NCI-H774 (cell line): ENCODE results near the gene AJM1.

Source experiments
- DNase-seq: peaks from one replicate; lab custom pipeline; 2025; lab: John Stamatoyannopoulos, UW

AJM1 gene

GRCh38 chr9:136808075-136808805 is 34.0 kb upstream of the AJM1 start:
- DNase-seq: no peak

- no peak for DNase-seq
These were observed 33.5 kb upstream of the AJM1 start for GRCh38 chr9:136808806-136809158.

GRCh38 chr9:136814725-136815421 is 27.4 kb upstream of the AJM1 start:
- DNase-seq: no peak

GRCh38 chr9:136815422-136815782 is 26.9 kb upstream of the AJM1 start:
- no peak for DNase-seq

GRCh38 chr9:136820971-136821825 is 21.1 kb upstream of the AJM1 start:
- DNase-seq: no peak

- no peak for DNase-seq
These were observed 20.3 kb upstream of the AJM1 start for GRCh38 chr9:136821826-136822544.

- DNase-seq: no peak
These were observed 18.9 kb upstream of the AJM1 start for GRCh38 chr9:136823136-136824046.

- DNase-seq: no peak
These were observed 17.6 kb upstream of the AJM1 start for GRCh38 chr9:136824496-136825225.

GRCh38 chr9:136825295-136826187 is 16.7 kb upstream of the AJM1 start:
- no peak for DNase-seq

GRCh38 chr9:136826188-136826541 is 16.1 kb upstream of the AJM1 start:
- no peak for DNase-seq

- DNase-seq: no peak
These were observed 15.3 kb upstream of the AJM1 start for GRCh38 chr9:136826703-136827582.

- DNase-seq: no peak
These were observed 14.3 kb upstream of the AJM1 start for GRCh38 chr9:136827794-136828473.

- DNase-seq: no peak
These were observed 13.7 kb upstream of the AJM1 start for GRCh38 chr9:136828474-136829140.

- DNase-seq: no peak
These were observed 12.9 kb upstream of the AJM1 start for GRCh38 chr9:136829412-136829811.

GRCh38 chr9:136829981-136830885 is 12.0 kb upstream of the AJM1 start:
- no peak for DNase-seq

- no peak for DNase-seq
These were observed 11.1 kb upstream of the AJM1 start for GRCh38 chr9:136831002-136831719.
